PFSK-1 (cell line): ENCODE results near the gene KCNQ1.

Source experiments
- FOXP2 ChIP-seq: optimal IDR thresholded peaks from 2 replicates; pipeline ENCODE3; 2011; ENCODE audit warnings: borderline replicate concordance, control low read depth, inconsistent platforms; ENCODE audit not compliant: insufficient read depth; ENCODE audit errors: extremely low read length, extremely low read depth
- POLR2AphosphoS5 ChIP-seq: IDR thresholded peaks from 2 replicates; pipeline ENCODE4 v1.6.1; 2012; ENCODE audit warnings: low read depth, mild to moderate bottlenecking, control low read depth, low read length, moderate library complexity
- REST ChIP-seq, 2 experiments: IDR thresholded peaks; 2 replicates each; pipeline versions ENCODE4 v1.6.1 to v1.8.0; 2011 to 2012; ENCODE audit warnings: low read depth in 2 of 2, low read length in 2 of 2, control low read depth in 1 of 2, inconsistent platforms in 1 of 2, mild to moderate bottlenecking in 1 of 2, moderate library complexity in 1 of 2; ENCODE audit not compliant: insufficient read depth in 1 of 2
- SIN3A ChIP-seq: IDR thresholded peaks from 2 replicates; pipeline ENCODE4 v1.6.1; 2012; ENCODE audit warnings: mild to moderate bottlenecking, low read length, moderate library complexity, borderline replicate concordance; ENCODE audit not compliant: insufficient read depth
- TAF1 ChIP-seq: IDR thresholded peaks from 2 replicates; pipeline ENCODE4 v1.6.1; 2012; ENCODE audit warnings: low read length, control low read depth, borderline replicate concordance; ENCODE audit not compliant: insufficient read depth

Gene KCNQ1

GRCh38 chr11:2612884-2613571 is 168.2 kb downstream of the KCNQ1 start:
- no peak for TF ChIP-seq SIN3A
- TF ChIP-seq FOXP2 = no peak
- TF ChIP-seq TAF1 = no peak

GRCh38 chr11:2621894-2622293 is 177.1 kb downstream of the KCNQ1 start:
- TF ChIP-seq SIN3A = no peak
- TF ChIP-seq POLR2AphosphoS5 = no peak
- TF ChIP-seq REST (IDR thresholded peaks at IDR 0.05; ENCODE audit: insufficient read depth in 1 of 2, low read depth in 2 of 2, low read length in 2 of 2) = no peak
- no peak for TF ChIP-seq FOXP2
- TF ChIP-seq TAF1 = no peak

- TF ChIP-seq FOXP2 = no peak
- TF ChIP-seq SIN3A = no peak
- TF ChIP-seq REST (IDR thresholded peaks at IDR 0.05; ENCODE audit: insufficient read depth in 1 of 2, low read depth in 2 of 2, low read length in 2 of 2) = no peak
- no peak for TF ChIP-seq TAF1
- no peak for TF ChIP-seq POLR2AphosphoS5
These were observed 180.4 kb downstream of the KCNQ1 start for GRCh38 chr11:2625183-2625582.

- TF ChIP-seq TAF1 (no peak), FOXP2 (no peak), REST (IDR thresholded peaks at IDR 0.05; ENCODE audit: insufficient read depth in 1 of 2, low read depth in 2 of 2, low read length in 2 of 2) (no peak), POLR2AphosphoS5 (no peak), SIN3A (no peak)
These were observed 185.9 kb downstream of the KCNQ1 start for GRCh38 chr11:2630679-2631078.

- TF ChIP-seq SIN3A (no peak), TAF1 (no peak), POLR2AphosphoS5 (no peak), FOXP2 (no peak), REST (IDR thresholded peaks at IDR 0.05; ENCODE audit: insufficient read depth in 1 of 2, low read depth in 2 of 2, low read length in 2 of 2) (no peak)
These were observed 186.4 kb downstream of the KCNQ1 start for GRCh38 chr11:2631161-2631560.
